NT2/D1 (cell line): Measurements from ENCODE around the gene L3MBTL3.

Source experiments
- DNase-seq: peaks from one replicate; pipeline ENCODE4 v3.0.0-alpha.2; 2011; ENCODE audit warnings: low read depth, low spot score
- H3K27me3 ChIP-seq: 2 replicates; pipeline ENCODE4 v1.6.0; 2011; ENCODE audit warnings: mild to moderate bottlenecking; ENCODE audit not compliant: insufficient read length, insufficient read depth
- H3K36me3 ChIP-seq: 2 replicates; pipeline ENCODE4 v1.6.1; 2011; ENCODE audit warnings: mild to moderate bottlenecking, low read length, mixed read lengths; ENCODE audit not compliant: insufficient read depth, insufficient read length
- H3K4me1 ChIP-seq: 2 replicates; pipeline ENCODE4 v1.5.1; 2011; ENCODE audit not compliant: insufficient read depth, insufficient read length
- H3K4me3 ChIP-seq: 2 replicates; pipeline ENCODE4 v1.5.1; 2011; ENCODE audit warnings: low read depth; ENCODE audit not compliant: insufficient read length
- H3K9ac ChIP-seq: 2 replicates; pipeline ENCODE4 v1.6.0; 2011; ENCODE audit warnings: low read depth; ENCODE audit not compliant: insufficient read length
- H3K9me3 ChIP-seq: 2 replicates; pipeline ENCODE4 v1.5.1; 2011; ENCODE audit warnings: mild to moderate bottlenecking, low read length; ENCODE audit not compliant: insufficient read depth
- SUZ12 ChIP-seq: IDR thresholded peaks from 2 replicates; pipeline ENCODE4 v1.6.1; 2011; ENCODE audit not compliant: insufficient read length, insufficient read depth; ENCODE audit errors: extremely low read depth
- YY1 ChIP-seq: IDR thresholded peaks from 2 replicates; pipeline ENCODE4 v1.6.1; 2011; ENCODE audit not compliant: insufficient read length, insufficient read depth
- ZNF274 ChIP-seq: IDR thresholded peaks from 2 replicates; pipeline ENCODE4 v1.6.1; 2011; ENCODE audit warnings: mild to moderate bottlenecking, low read depth, low read length

Gene L3MBTL3

DNA sequence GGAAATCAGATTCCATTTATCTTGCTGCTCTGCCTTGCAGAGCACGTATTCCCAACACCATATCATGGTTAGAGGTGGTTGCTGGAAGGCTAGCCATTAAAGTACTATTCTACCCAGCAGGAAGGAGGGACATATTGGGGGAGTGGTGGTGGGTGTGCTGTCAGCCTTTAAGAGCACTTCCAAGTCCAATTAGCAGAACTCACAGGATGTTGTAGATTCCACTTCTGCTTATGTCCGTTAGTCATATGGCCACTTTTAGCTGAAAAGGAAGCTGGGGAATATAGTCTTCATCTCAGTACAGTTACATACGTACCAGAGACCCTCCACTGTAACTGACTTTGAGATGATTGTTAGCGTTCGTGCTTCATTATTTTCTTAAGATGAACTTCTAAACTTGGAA lies 109.9 kb downstream of the L3MBTL3 start:
- no peaks in the 10 kb centered on the region for H3K36me3 ChIP-seq
- H3K4me3 ChIP-seq, result no peak overlapping the region
- TF ChIP-seq ZNF274 (no peak), SUZ12 (no peak), YY1 (no peak)
- no peak for DNase-seq
- H3K9ac ChIP-seq, result no peak overlapping the region
- H3K27me3 ChIP-seq, result no peaks in the 10 kb centered on the region
- H3K4me1 ChIP-seq, result no peaks in the 10 kb centered on the region
- no peaks in the 10 kb centered on the region for H3K9me3 ChIP-seq

DNA sequence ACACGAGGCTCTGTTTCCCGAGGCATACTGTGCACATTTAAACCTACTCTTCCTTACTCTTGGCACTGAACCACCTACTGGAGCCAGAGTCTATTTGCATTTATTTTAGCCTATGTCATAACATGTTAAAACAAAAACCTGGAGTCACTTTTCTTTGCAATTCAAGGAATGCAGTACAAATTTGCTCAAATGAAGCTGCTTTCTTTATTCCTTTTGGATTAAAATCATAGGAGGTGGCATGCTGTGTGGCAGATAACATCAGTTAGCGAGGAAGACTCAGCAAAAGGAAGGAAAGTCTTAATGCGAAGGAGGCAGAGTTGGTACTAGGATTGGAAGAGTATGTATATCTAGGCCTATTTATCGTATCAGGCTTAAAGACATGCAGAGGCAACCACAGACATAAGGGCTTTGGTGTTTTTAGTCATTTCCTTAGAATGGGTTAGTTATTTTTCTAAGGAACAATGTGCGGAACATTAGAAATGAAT lies 111.4 kb downstream of the L3MBTL3 start:
- TF ChIP-seq SUZ12 (no peak), ZNF274 (no peak), YY1 (no peak)
- no peak for DNase-seq
- Histone ChIP-seq H3K4me3 (no peak overlapping the region), H3K4me1 (no peaks in the 10 kb centered on the region), H3K9ac (no peak overlapping the region), H3K36me3 (no peaks in the 10 kb centered on the region), H3K27me3 (no peaks in the 10 kb centered on the region), H3K9me3 (no peaks in the 10 kb centered on the region)

DNA sequence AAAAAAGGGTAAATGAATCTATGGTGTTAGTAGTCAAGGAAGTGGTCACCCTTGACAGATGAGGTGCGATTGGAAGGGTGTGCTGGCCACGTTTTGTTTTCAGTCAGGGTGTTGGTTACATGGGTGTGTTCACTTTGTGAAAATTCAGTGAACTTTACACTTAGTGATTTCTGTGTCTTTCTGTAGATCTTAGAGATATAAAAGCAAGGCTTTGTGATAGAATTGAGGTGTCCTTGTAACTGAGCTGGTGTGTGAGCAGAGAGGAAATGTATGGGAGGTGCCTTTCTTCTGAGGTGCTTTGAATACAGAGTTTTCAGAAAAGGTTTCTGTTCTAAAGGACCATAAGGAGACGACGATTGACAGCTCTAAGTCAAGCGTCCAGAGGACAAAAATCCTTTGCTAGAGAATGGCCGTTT lies 113.9 kb downstream of the L3MBTL3 start:
- no peaks in the 10 kb centered on the region for H3K27me3 ChIP-seq
- H3K4me3 ChIP-seq, result no peak overlapping the region
- H3K36me3 ChIP-seq, result no peaks in the 10 kb centered on the region
- TF ChIP-seq ZNF274, result no peak
- TF ChIP-seq SUZ12, result no peak
- no peak for TF ChIP-seq YY1
- no peaks in the 10 kb centered on the region for H3K4me1 ChIP-seq
- no peak for DNase-seq
- H3K9me3 ChIP-seq, result no peaks in the 10 kb centered on the region
- no peak overlapping the region for H3K9ac ChIP-seq

DNA sequence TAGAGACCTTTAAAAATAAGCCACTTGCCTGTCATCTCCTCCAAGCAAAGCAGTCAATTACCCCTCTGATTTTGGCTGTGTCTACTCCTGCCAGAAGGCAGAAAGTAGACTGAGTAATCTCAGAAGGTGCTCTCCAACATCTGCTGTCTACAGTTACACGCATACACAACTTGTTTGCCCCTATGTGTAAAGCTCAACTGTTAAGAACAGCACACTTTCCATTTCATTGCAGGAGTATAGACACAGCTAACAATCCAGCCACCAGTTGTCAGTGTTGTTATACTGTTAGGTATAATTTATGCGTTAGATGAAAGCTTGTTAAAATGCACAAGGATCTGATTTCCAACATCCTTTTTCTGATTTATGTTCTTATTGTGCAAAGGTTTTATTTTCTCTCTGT lies 116.2 kb downstream of the L3MBTL3 start:
- H3K36me3 ChIP-seq, result no peaks in the 10 kb centered on the region
- no peak overlapping the region for H3K9ac ChIP-seq
- no peaks in the 10 kb centered on the region for H3K9me3 ChIP-seq
- H3K4me1 ChIP-seq, result no peaks in the 10 kb centered on the region
- no peak for TF ChIP-seq ZNF274
- TF ChIP-seq YY1, result no peak
- TF ChIP-seq SUZ12, result no peak
- no peaks in the 10 kb centered on the region for H3K27me3 ChIP-seq
- DNase-seq, result no peak
- H3K4me3 ChIP-seq, result no peak overlapping the region

DNA sequence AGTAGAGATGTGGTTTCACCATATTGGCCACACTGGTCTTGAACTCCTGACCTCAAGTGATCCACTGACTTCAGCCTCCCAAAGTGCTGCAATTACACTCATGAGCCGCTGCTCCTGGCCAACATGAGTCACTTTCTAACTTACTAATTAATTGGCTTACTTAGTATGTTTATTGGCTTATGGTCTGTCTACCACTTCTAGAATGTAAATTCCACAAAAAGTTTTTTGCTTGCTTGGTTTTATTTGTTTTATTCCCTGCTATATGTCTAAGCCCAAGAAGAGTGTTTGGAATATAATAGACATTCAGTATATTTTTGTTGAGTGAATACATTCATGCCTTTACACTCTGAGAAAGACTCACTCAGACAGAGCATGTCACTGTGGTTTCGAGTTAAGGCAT lies 118.4 kb downstream of the L3MBTL3 start:
- Histone ChIP-seq H3K36me3 (no peaks in the 10 kb centered on the region), H3K4me1 (no peaks in the 10 kb centered on the region), H3K4me3 (no peak overlapping the region), H3K9ac (no peak overlapping the region), H3K27me3 (no peaks in the 10 kb centered on the region), H3K9me3 (no peaks in the 10 kb centered on the region)
- no peak for DNase-seq
- TF ChIP-seq YY1 (no peak), ZNF274 (no peak), SUZ12 (no peak)

DNA sequence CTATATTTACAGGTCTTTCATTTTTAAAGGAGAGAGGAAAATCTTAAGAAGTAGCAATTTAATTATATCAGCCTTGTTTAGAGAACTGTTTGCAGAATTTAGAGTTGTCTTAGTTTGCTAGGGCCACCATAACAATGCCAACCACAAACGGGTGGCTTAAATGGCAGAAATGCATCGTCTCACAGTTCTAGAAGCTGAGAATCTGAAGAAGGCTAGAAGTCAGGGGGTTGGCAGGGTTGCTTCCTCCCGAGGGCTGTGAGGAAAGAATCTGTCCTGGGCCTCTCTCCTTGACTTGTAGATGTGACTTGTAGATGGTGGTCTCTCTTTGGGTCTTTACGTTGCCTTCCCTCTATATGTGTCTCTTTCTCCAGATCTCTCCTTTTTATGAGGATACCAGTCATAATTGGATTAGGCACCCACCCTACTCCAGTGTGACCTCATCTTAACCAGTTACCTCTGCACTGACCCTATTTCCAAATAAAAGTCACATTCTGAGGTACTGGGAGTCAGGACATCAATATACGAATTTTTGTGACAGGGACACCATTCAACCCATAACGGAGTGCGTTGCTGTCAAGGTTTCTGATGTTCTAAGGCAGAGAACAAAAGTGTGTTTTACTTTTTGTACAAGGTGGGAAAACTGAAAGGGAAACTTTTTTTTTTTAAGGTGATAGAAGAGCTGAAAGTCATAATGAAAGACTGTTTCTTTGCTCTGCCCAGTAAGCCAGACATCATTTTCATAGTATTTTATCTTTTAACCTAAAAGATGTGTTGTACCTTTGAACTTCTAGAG lies 119.9 kb downstream of the L3MBTL3 start:
- Histone ChIP-seq H3K9me3 (no peaks in the 10 kb centered on the region), H3K36me3 (no peaks in the 10 kb centered on the region), H3K9ac (no peak overlapping the region), H3K4me3 (no peak overlapping the region), H3K27me3 (no peaks in the 10 kb centered on the region), H3K4me1 (no peaks in the 10 kb centered on the region)
- TF ChIP-seq SUZ12 (no peak), YY1 (no peak), ZNF274 (no peak)
- no peak for DNase-seq

DNA sequence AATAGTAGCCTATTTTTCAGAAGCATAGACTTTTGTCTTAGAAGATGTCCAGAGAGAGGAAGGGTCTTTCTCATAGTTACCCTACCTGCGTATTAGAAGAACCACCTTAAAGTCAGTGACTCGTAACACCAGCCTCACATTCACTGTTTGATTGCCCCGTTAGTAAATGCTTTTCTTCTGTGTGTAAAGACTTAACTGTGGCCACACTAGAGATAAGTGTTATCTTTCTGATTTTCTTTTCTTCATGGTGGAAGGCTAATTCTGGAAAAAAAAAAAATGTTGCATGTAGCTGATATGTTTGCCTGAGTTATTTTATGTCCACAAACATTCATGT lies 120.5 kb downstream of the L3MBTL3 start:
- DNase-seq, result no peak
- Histone ChIP-seq H3K9me3 (no peaks in the 10 kb centered on the region), H3K27me3 (no peaks in the 10 kb centered on the region), H3K36me3 (no peaks in the 10 kb centered on the region), H3K4me3 (no peak overlapping the region), H3K9ac (no peak overlapping the region), H3K4me1 (no peaks in the 10 kb centered on the region)
- no peak for TF ChIP-seq SUZ12

DNA sequence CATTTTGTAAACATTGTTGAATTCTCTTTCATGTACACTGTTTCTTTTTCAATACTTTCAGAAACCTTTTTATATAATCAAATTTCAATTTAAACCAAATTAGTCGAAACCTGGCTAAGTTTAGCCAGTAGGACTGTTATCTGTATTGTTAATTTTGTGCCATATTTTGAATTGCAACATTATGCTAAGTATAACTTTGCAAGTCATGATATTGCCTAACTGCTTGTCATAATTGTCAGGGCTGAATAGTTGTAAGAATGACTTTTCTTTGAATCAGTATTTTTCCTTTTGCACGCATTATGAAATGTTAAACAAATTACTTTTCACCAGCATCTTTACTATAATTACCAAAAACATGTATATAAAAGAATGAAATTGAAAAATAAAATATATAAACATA lies 121.7 kb downstream of the L3MBTL3 start:
- Histone ChIP-seq H3K4me1 (no peaks in the 10 kb centered on the region), H3K36me3 (no peaks in the 10 kb centered on the region), H3K27me3 (no peaks in the 10 kb centered on the region), H3K9ac (no peak overlapping the region), H3K9me3 (no peaks in the 10 kb centered on the region), H3K4me3 (no peak overlapping the region)
- DNase-seq, result no peak
- TF ChIP-seq ZNF274 (no peak), YY1 (no peak), SUZ12 (no peak)
